Neutrophil (primary cell): ENCODE data around the gene GRPEL2.

Source experiments
- H3K27ac ChIP-seq: fragments of 200-600 bp; sonication (generic); 2 replicates; pipeline ENCODE4 v1.5.1; 2016; ENCODE audit warnings: mild to moderate bottlenecking, moderate library complexity
- H3K27me3 ChIP-seq: fragments of 200-600 bp; sonication (generic); 2 replicates; pipeline ENCODE4 v1.6.0; 2016; ENCODE audit warnings: mild to moderate bottlenecking
- H3K36me3 ChIP-seq: fragments of 200-600 bp; sonication (generic); 2 replicates; pipeline ENCODE4 v1.5.1; 2017
- H3K4me1 ChIP-seq, 2 experiments: fragments of 200-600 bp in 1 of 2; sonication (generic) in 1 of 2; 1 replicate in 1 of 2; 2 replicates in 1 of 2; pipeline versions ENCODE4 v1.5.1 to v1.6.1; 2013 to 2016; ENCODE audit warnings: low read depth in 1 of 2, low read length in 1 of 2, mild to moderate bottlenecking in 1 of 2, moderate library complexity in 1 of 2; ENCODE audit not compliant: control insufficient read depth in 1 of 2, insufficient read depth in 1 of 2
- H3K4me3 ChIP-seq, 2 experiments: fragments of 200-600 bp in 1 of 2; sonication (generic) in 1 of 2; 1 replicate in 1 of 2; 2 replicates in 1 of 2; pipeline ENCODE4 v1.5.1; 2013 to 2016; ENCODE audit warnings: low read depth in 1 of 2, low read length in 1 of 2, mild to moderate bottlenecking in 1 of 2, moderate library complexity in 1 of 2
- H3K9me3 ChIP-seq: fragments of 200-600 bp; sonication (generic); 2 replicates; pipeline ENCODE4 v1.5.1; 2016
- CTCF ChIP-seq: fragments of 200-600 bp; sonication (generic); IDR thresholded peaks from 2 replicates; pipeline ENCODE4 v1.5.1; 2016; ENCODE audit warnings: antibody characterized with exemption

The GRPEL2 gene

GRCh38 chr5:149304195-149305078, 40.9 kb upstream of the GRPEL2 start:
- Histone ChIP-seq H3K27ac (no peak overlapping the region), H3K9me3 (no peaks in the 10 kb centered on the region), H3K27me3 (peaks cover 12% of the 10 kb centered on the region), H3K36me3 (no peaks in the 10 kb centered on the region), H3K4me3 (no peak overlapping the region), H3K4me1 (no peaks in the 10 kb centered on the region)
- TF ChIP-seq CTCF: no peak

GRCh38 chr5:149309354-149309753, 35.9 kb upstream of the GRPEL2 start:
- H3K4me1 ChIP-seq: no peaks in the 10 kb centered on the region
- no peaks in the 10 kb centered on the region for H3K36me3 ChIP-seq
- TF ChIP-seq CTCF: no peak
- no peaks in the 10 kb centered on the region for H3K9me3 ChIP-seq
- no peak overlapping the region for H3K27ac ChIP-seq
- H3K27me3 ChIP-seq: no peaks in the 10 kb centered on the region
- H3K4me3 ChIP-seq: no peak overlapping the region

GRCh38 chr5:149310488-149310887, 34.8 kb upstream of the GRPEL2 start:
- Histone ChIP-seq H3K9me3 (no peaks in the 10 kb centered on the region), H3K36me3 (no peaks in the 10 kb centered on the region), H3K27ac (no peak overlapping the region), H3K4me1 (no peaks in the 10 kb centered on the region), H3K4me3 (no peak overlapping the region), H3K27me3 (no peaks in the 10 kb centered on the region)
- TF ChIP-seq CTCF: no peak

GRCh38 chr5:149310947-149311658, 34.2 kb upstream of the GRPEL2 start:
- no peak overlapping the region for H3K27ac ChIP-seq
- H3K27me3 ChIP-seq: no peaks in the 10 kb centered on the region
- TF ChIP-seq CTCF: no peak
- H3K4me1 ChIP-seq: no peaks in the 10 kb centered on the region
- H3K4me3 ChIP-seq: no peak overlapping the region
- no peaks in the 10 kb centered on the region for H3K9me3 ChIP-seq
- H3K36me3 ChIP-seq: no peaks in the 10 kb centered on the region

- no peaks in the 10 kb centered on the region for H3K36me3 ChIP-seq
- H3K27me3 ChIP-seq: no peaks in the 10 kb centered on the region
- H3K27ac ChIP-seq: no peak overlapping the region
- TF ChIP-seq CTCF: no peak
- no peaks in the 10 kb centered on the region for H3K9me3 ChIP-seq
- no peak overlapping the region for H3K4me3 ChIP-seq
- H3K4me1 ChIP-seq: no peaks in the 10 kb centered on the region
Observed at GRCh38 chr5:149313151-149313841, 32.0 kb upstream of the GRPEL2 start.
